Upper lobe of left lung (tissue), 6 donors: ENCODE measurements around the gene TSPAN31. TPM values are rescaled to one million over a fixed set of nuclear protein-coding genes. Genes with fewer than 3 reads are reported as not detected.
"Not testable (repeated sequence)": the region's sequence is repeated elsewhere in the genome, so short reads cannot be mapped to it uniquely, and the experiment has no call there.

Source experiments
- ATAC-seq, 2 donors: fragments of 200-7000 bp; cut with Tn5 transposase; one replicate each; pipeline ENCODE4 v1.9.1; 2022; ENCODE audit warnings: mild to moderate bottlenecking in 2 of 2, moderate library complexity in 2 of 2; ENCODE audit not compliant: low FRiP score in 2 of 2
- DNase-seq, 2 donors: peaks; one replicate each; pipeline ENCODE4 v3.0.0-alpha.2; 2019 to 2020
- H3K27ac ChIP-seq, 4 donors: fragments of 200-600 bp; sonication (generic); one replicate each; pipeline ENCODE4 v1.5.1; 2016 to 2019
- H3K27me3 ChIP-seq, 4 donors: fragments of 200-600 bp; sonication (generic); one replicate each; pipeline ENCODE4 v1.5.1; 2017 to 2019
- H3K36me3 ChIP-seq, 4 donors: fragments of 200-600 bp; sonication (generic); one replicate each; pipeline ENCODE4 v1.5.1; 2016 to 2019
- H3K4me1 ChIP-seq, 4 donors: fragments of 200-600 bp; sonication (generic); one replicate each; pipeline ENCODE4 v1.5.1; 2018 to 2019
- H3K4me3 ChIP-seq, 4 donors: fragments of 200-600 bp; sonication (generic); one replicate each; pipeline ENCODE4 v1.5.1; 2017 to 2019; ENCODE audit warnings: mild to moderate bottlenecking in 2 of 4, moderate library complexity in 1 of 4
- H3K9me3 ChIP-seq, 4 donors: fragments of 200-600 bp; sonication (generic); one replicate each; pipeline ENCODE4 v1.5.1; 2018 to 2019
- EP300 ChIP-seq, 4 donors: sonication (generic); formaldehyde crosslinking; IDR thresholded peaks; one replicate each; pipeline ENCODE4 v1.5.1; 2017; ENCODE audit warnings: antibody characterized with exemption in 4 of 4, control low read depth in 2 of 4
- POLR2A ChIP-seq, 4 donors: fragments of 450-650 bp; IDR thresholded peaks; one replicate each; pipeline ENCODE4 v1.5.1; 2016 to 2017; ENCODE audit warnings: antibody characterized with exemption in 4 of 4, mild to moderate bottlenecking in 2 of 4
- POLR2AphosphoS5 ChIP-seq, 2 donors: sonication (generic); formaldehyde crosslinking; IDR thresholded peaks; one replicate each; pipeline ENCODE4 v1.5.1; 2017; ENCODE audit warnings: antibody characterized with exemption in 2 of 2
- WGBS, 2 donors: methylation state at CpG; one replicate each; pipeline ENCODE4 v1.1.5; 2017 to 2018; 5-methylcytosine and 5-hydroxymethylcytosine counted together
- total RNA-seq, 6 donors: library from RNA; depleted of rRNA in 4 of 6; stranded (reverse); fragments of >200 nt in 4 of 6; gene quantifications; one replicate each; pipeline versions ENCODE4 v1.1.0 to v1.2.1, GENCODE V29; 2016 to 2021
- TF ChIP-seq, protein P1 (sequence below), 6 experiments: fragments of 450-650 bp in 4 of 6; fragments of 200-600 bp in 2 of 6; sonication (generic) in 2 of 6; IDR thresholded peaks; one replicate each; pipeline ENCODE4 v1.5.1; 2016 to 2019; ENCODE audit warnings: antibody characterized with exemption in 6 of 6
- donor health status: DM: no; HTN: no; CAD: no; lungs with moderate emphysema.
- donor health status: DM: no; HTN: yes; CAD: no; lungs with severe emphysema.

The TSPAN31 gene
- total RNA-seq, 6 donors from 2014 or later, result 16.8 to 54.6 (median 37.3) TPM

DNA sequence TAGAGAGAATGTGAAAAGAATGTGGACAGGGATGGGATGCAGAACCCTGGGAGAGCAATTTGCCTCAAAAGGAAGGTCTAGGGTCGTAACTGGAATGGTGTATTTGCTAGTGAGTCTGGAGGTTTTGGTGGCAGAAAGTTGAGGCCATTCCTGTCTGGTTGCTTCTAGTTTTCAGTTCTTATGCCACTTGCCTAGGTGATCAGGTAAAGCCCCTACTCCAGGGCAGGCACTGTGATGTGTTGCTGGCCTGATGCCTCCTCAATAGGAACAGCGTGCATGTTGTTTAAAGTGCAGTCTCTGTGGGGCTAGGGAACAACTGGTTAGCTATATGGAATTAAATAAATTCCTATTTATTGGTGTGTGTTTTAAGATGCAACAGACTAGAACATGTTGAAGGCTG is 44.5 kb upstream of the TSPAN31 start:
- Histone ChIP-seq H3K9me3 (peaks cover 0 to 8% (median 0%) of the 10 kb centered on the region in 4 donors), H3K4me3 (no peak overlapping the region), H3K36me3 (peaks cover 15 to 84% (median 42%) of the 10 kb centered on the region in 4 donors), H3K4me1 (peaks cover 0 to 3% (median 1%) of the 10 kb centered on the region in 4 donors), H3K27ac (no peak overlapping the region), H3K27me3 (no peaks in the 10 kb centered on the region)
- WGBS, 2 donors, result 91 to 98% methylated on average over 2 of the region's 2 CpGs
- no peak for TF ChIP-seq POLR2AphosphoS5 (IDR thresholded peaks at IDR 0.05)
- TF ChIP-seq EP300 (IDR thresholded peaks at IDR 0.05), result no peak
- no peak for TF ChIP-seq POLR2A (IDR thresholded peaks at IDR 0.05)
- TF ChIP-seq, protein P1, sequence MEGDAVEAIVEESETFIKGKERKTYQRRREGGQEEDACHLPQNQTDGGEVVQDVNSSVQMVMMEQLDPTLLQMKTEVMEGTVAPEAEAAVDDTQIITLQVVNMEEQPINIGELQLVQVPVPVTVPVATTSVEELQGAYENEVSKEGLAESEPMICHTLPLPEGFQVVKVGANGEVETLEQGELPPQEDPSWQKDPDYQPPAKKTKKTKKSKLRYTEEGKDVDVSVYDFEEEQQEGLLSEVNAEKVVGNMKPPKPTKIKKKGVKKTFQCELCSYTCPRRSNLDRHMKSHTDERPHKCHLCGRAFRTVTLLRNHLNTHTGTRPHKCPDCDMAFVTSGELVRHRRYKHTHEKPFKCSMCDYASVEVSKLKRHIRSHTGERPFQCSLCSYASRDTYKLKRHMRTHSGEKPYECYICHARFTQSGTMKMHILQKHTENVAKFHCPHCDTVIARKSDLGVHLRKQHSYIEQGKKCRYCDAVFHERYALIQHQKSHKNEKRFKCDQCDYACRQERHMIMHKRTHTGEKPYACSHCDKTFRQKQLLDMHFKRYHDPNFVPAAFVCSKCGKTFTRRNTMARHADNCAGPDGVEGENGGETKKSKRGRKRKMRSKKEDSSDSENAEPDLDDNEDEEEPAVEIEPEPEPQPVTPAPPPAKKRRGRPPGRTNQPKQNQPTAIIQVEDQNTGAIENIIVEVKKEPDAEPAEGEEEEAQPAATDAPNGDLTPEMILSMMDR (IDR thresholded peaks at IDR 0.05), result no peak
- ATAC-seq, result no peak
- no peak for DNase-seq

DNA sequence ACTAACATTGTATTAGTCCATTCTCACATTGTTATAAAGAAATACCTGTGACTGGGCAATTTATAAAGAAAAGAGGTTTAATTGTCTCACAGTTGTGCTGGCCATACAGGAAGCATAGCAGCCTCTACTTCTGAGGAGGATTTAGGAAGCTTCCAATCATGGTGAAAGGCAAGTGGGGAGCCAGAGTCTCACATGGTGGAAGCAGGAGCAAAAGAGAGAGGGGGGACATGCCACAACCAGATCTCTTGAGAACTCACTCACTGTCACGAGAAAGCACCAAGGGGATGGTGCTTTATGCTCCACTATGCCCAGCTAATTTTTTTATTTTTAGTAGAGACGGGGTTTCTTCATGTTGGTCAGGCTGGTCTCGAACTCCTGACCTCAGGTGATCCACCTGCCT is 37.6 kb upstream of the TSPAN31 start:
- DNase-seq, result no peak
- TF ChIP-seq, protein P1 (IDR thresholded peaks at IDR 0.05), result no peak
- TF ChIP-seq POLR2A (IDR thresholded peaks at IDR 0.05), result no peak
- TF ChIP-seq POLR2AphosphoS5 (IDR thresholded peaks at IDR 0.05), result no peak
- TF ChIP-seq EP300 (IDR thresholded peaks at IDR 0.05), result no peak
- H3K27me3 ChIP-seq, result no peaks in the 10 kb centered on the region
- H3K4me3 ChIP-seq, result no peak overlapping the region
- no peaks in the 10 kb centered on the region for H3K4me1 ChIP-seq
- peaks cover 5 to 68% (median 25%) of the 10 kb centered on the region in 4 donors for H3K36me3 ChIP-seq
- no peak overlapping the region for H3K27ac ChIP-seq
- WGBS, 2 donors, result 79 to 94% methylated on average over 3 of the region's 3 CpGs
- H3K9me3 ChIP-seq, result peaks cover 0 to 8% (median 0%) of the 10 kb centered on the region in 4 donors
- no peak for ATAC-seq

DNA sequence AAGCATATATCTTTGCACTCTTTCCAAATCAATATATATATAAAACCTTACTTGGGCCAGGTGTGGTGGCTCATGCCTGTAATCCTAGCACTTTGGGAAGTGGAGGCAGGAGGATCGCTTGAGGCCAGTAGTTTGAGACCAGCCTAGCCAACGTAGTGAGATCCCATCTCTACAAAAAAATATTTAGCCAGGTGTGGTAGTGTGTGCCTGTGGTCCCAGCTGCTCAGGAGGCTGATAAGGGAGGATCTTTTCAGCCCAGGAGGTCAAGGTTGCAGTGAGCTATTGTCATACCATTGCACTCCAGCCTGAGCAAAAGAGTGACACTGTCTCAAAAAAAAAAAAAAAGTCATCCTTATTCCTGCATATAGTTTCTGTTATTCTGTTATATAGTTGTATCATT is 36.5 kb upstream of the TSPAN31 start:
- DNase-seq (no peak), ATAC-seq (no peak)
- Histone ChIP-seq H3K36me3 (peaks cover 5 to 68% (median 16%) of the 10 kb centered on the region in 4 donors), H3K9me3 (peaks cover 0 to 8% (median 0%) of the 10 kb centered on the region in 4 donors), H3K4me3 (no peak overlapping the region), H3K27ac (no peak overlapping the region), H3K27me3 (no peaks in the 10 kb centered on the region), H3K4me1 (no peaks in the 10 kb centered on the region)
- WGBS, 2 donors, result 95 to 100% methylated on average over 2 of the region's 2 CpGs
- TF ChIP-seq POLR2A (IDR thresholded peaks at IDR 0.05), result no peak
- no peak for TF ChIP-seq POLR2AphosphoS5 (IDR thresholded peaks at IDR 0.05)
- TF ChIP-seq EP300 (IDR thresholded peaks at IDR 0.05), result no peak
- TF ChIP-seq, protein P1 (IDR thresholded peaks at IDR 0.05), result no peak

DNA sequence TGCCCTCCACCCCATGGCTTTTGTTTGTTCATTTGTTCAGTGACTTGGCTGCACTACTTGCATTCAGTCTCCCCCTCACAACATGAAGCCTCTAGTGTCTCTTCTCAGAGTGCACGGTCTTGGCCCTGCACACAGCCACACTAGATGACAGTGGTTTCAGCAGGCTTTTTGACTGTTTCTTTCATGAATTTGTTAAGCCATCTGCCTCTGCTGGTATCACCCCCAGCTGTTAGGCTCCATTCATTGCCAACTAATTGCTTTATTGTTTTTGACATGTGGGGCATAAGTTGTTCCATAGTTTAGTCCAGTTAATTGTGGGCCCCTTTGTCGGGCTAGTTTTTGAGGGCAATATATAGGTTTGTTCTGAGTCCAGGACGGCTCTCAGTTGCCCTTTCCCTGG is 32.1 kb upstream of the TSPAN31 start:
- no peak for ATAC-seq
- H3K27me3 ChIP-seq, result no peaks in the 10 kb centered on the region
- H3K9me3 ChIP-seq, result no peaks in the 10 kb centered on the region
- no peak overlapping the region for H3K27ac ChIP-seq
- DNase-seq, result no peak
- 96 to 100% methylated on average over 3 of the region's 3 CpGs for WGBS, 2 donors
- TF ChIP-seq EP300 (IDR thresholded peaks at IDR 0.05) (no peak), POLR2AphosphoS5 (IDR thresholded peaks at IDR 0.05) (no peak), POLR2A (IDR thresholded peaks at IDR 0.05) (no peak)
- TF ChIP-seq, protein P1 (IDR thresholded peaks at IDR 0.05), result no peak
- H3K4me1 ChIP-seq, result no peaks in the 10 kb centered on the region
- H3K36me3 ChIP-seq, result peaks cover 13 to 76% (median 28%) of the 10 kb centered on the region in 4 donors
- no peak overlapping the region for H3K4me3 ChIP-seq

DNA sequence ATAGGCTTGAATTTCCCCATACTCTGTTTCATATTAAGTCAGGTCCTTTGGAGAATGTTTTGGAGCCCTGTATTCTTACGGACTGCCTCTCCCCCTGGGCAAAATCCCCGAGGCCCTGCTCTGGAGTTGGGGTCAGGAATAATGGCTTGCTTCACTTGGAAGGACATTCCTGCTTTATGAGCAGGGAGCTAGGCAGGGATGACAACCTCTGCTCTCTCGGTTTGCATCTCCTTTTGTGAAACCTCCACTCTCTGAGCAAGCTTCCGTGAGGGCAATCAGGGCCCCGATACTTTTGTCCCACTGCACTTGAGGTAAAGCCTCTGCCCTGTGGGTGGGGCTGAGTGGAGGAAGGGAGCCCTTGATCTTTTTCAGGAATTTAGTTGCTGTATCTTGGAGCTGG is 31.6 kb upstream of the TSPAN31 start:
- DNase-seq (no peak), ATAC-seq (no peak)
- H3K36me3 ChIP-seq, result peaks cover 18 to 76% (median 32%) of the 10 kb centered on the region in 4 donors
- no peak for TF ChIP-seq POLR2A (IDR thresholded peaks at IDR 0.05)
- TF ChIP-seq POLR2AphosphoS5 (IDR thresholded peaks at IDR 0.05), result no peak
- TF ChIP-seq EP300 (IDR thresholded peaks at IDR 0.05), result no peak
- TF ChIP-seq, protein P1 (IDR thresholded peaks at IDR 0.05), result no peak
- no peak overlapping the region for H3K27ac ChIP-seq
- 96 to 100% methylated on average over 4 to 5 of the region's 5 CpGs for WGBS, 2 donors
- no peaks in the 10 kb centered on the region for H3K27me3 ChIP-seq
- no peaks in the 10 kb centered on the region for H3K9me3 ChIP-seq
- H3K4me3 ChIP-seq, result no peak overlapping the region
- no peaks in the 10 kb centered on the region for H3K4me1 ChIP-seq

DNA sequence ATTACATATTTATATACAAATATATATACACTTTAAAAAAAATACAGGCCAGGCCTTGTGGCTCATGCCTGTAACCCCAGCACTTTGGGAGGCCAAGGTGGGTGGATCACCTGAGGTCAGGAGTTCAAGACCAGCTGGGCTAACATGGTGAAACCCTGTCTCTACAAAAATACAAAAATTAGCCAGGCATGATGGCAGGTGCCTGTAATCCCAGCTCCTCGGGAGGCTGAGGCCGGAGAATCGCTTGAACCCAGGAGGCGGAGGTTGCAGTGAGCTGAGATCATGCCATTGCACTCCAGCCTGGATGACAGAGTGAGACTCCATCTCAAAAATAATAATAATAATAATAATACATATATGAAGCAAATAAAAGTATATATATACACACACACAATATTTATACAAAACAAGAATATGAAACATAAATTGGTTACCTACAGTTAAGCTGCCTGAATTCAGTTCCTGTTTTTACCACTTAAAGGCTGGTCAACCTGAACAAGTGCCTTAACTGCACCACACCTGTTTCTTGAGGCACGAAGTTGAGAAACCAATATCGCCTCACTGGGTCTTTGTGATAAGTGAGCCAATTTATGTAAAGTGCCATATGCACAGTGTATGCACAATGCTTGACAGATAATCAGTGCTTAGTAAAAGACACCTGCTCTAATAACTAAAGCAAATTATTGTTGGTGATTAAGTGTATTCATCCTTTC is 29.6 kb upstream of the TSPAN31 start:
- DNase-seq, H3K27me3 ChIP-seq, H3K4me3 ChIP-seq, H3K9me3 ChIP-seq, ATAC-seq, H3K4me1 ChIP-seq, H3K27ac ChIP-seq: not testable (repeated sequence)
- 92 to 97% methylated on average over 6 of the region's 6 CpGs for WGBS, 2 donors
- peaks cover 33 to 91% (median 50%) of the 10 kb centered on the region in 4 donors for H3K36me3 ChIP-seq
